GM19468 (cell line): Measurements from ENCODE around the gene ZC3H12D.
"Not testable (repeated sequence)": the region's sequence is repeated elsewhere in the genome, so short reads cannot be mapped to it uniquely, and the experiment has no call there.

Source experiments
- ATAC-seq: cut with Tn5 transposase; IDR thresholded peaks from one replicate; pipeline ENCODE4 v1.9.1; 2021; ENCODE audit warnings: mild to moderate bottlenecking, moderate library complexity, moderate number of reproducible peaks; ENCODE audit not compliant: unreplicated experiment; ENCODE audit errors: extremely low read depth

ZC3H12D gene

GRCh38 chr6:149487316-149487715, 2.5 kb upstream of the ZC3H12D start:
- ATAC-seq = no peak

- no peak for ATAC-seq
These were observed 762 bp downstream of the ZC3H12D start for GRCh38 chr6:149483849-149484655.

DNA sequence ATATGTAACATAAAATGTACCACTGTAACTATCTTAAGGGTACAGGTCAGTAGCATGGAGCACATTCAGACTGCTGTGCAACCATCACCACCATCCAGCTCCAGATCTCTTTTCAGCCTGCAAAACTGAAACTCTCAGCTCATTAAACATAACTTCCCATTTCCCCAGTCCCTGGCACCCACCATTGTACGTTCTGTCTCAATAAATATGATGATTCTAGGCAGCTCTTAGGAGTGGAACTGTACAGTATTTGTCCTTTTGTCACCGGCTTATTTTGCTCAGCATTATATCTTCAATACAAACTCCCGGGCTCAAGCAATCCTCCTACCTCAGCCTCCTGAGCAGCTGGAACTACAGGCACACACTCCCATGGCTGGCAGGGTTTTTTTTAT, 1.5 kb downstream of the ZC3H12D start:
- ATAC-seq = peak; percentile 10

DNA sequence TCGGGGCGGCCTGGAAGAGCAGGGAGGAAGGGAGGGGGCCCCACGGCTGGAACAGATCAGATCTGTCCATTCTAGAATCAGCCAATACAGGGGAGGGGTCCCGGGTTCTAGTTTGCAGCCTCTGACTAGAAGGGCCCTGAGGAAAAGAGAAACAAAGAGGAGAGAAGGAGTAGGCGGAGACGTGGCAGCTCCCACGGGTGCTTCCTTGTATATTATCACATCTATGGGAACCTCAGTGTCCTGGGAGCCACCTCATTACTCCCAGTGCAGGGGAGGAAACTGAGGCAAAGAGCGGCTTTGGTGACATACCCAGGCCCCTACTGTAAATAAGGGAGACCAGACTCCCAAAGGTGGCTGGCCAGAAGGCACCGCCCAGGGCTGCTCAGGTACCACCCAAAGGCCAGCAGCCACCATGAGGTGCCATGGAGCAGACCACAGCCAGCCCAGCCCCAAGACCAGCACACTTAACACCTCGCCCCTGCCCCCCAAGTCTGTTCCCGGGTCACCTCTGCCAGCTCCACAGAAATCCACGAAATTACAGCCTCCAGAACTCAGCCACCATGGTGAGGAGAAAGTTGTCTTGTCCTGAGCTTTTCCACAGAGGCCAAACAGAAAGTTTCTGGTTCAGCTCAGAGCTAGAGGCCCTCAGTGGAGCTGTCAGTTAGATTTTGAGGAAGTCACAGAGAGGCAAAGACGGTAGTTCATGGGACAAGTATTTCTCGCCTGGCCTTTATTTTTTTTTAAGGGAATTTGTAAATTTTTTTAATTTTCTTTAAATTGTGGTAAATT, 2.1 kb downstream of the ZC3H12D start:
- no peak for ATAC-seq

DNA sequence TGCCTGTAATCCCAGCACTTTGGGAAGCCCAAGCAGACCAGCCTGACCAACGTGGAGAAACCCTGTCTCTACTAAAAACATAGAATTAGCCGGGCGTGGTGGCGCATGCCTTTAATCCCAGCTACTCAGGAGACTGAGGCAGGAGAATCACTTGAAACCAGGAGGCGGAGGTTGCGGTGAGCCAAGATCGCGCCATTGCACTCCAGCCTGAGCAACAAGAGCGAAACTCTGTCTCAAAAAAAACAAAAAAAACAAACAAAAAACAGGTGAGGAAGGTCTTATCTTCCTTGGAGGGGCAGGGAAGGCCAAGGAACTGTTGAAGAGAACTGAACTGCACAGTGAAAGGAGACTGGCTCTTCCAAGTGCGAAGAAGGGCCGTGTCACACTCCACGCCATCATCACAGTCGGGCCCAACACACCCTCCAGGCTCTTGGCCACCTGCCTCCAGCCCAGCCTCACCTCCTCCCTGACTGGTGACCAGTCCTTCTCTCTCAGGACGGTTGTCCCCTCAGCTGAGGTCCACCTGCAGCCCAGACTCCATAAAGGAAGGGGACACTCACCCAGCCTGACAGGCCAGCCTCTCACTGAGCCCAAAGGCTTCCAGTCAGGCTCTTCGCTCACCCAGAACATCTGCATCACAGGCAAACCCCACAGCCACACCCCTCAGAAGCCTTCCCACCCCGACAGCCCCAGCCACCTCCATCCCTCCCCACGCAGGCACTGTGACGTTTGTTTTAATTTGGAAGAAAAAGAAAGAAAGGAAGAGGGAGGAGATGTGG, 4.1 kb downstream of the ZC3H12D start:
- ATAC-seq = no peak

DNA sequence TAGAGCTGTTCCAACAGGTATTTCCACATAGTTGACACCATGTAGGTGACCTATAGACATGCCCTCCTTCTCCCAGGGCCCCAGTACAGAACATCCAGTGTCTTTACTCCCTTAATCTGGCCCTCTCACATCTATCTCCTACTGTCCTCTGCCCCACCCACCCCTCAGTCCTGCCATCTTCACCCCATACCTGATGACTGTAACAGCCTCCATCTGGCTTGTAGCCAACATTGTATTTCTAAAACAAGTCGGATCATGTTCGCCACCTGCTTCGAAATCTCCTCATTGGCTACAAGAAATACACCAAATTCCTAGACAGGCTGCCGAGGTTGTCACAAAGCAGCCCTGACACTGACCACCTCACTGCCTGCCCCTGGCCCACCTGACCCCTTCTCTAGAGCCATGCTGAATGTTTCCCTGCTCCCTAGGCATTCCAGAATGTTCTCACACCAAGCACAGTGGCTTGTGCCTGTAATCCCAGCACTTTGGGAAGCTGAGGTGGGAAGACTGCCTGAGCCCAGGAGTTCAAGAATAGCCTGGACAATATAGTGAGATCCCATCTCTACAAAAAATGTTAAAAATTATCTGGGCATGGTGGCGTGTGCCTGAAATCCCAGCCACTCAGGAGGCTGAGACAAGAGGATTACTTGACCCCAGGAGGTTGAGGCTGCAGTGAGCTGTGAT, 6.0 kb downstream of the ZC3H12D start:
- ATAC-seq = no peak

DNA sequence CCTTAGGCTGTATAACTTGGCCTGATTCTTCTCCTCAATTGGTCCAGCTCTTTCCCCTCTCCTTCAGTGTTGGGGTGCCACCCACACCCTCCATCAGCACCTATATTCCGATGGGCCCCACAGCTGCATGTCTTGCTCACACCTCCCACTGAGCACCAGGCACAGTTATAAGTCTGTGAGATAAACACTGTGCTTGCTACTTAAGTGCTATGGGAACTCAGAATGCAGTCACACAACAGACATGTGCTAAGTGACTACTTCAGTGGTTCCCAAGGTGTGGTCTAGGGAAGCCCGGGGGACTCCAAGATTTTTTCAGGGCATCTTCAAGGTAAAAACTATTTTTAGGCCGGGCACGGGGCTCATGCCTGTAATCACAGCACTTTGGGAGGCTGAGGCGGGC, 7.3 kb downstream of the ZC3H12D start:
- ATAC-seq = no peak

- ATAC-seq = no peak
These were observed 7.9 kb downstream of the ZC3H12D start for GRCh38 chr6:149476789-149477455.

GRCh38 chr6:149474108-149474935, 10.5 kb downstream of the ZC3H12D start:
- no peak for ATAC-seq

- ATAC-seq = no peak
These were observed 11.4 kb downstream of the ZC3H12D start for GRCh38 chr6:149473080-149474052.

GRCh38 chr6:149472241-149472640, 12.6 kb downstream of the ZC3H12D start:
- no peak for ATAC-seq

GRCh38 chr6:149471801-149472200, 13.0 kb downstream of the ZC3H12D start:
- peak; percentile 21 for ATAC-seq

GRCh38 chr6:149470948-149471347, 13.9 kb downstream of the ZC3H12D start:
- ATAC-seq = no peak

DNA sequence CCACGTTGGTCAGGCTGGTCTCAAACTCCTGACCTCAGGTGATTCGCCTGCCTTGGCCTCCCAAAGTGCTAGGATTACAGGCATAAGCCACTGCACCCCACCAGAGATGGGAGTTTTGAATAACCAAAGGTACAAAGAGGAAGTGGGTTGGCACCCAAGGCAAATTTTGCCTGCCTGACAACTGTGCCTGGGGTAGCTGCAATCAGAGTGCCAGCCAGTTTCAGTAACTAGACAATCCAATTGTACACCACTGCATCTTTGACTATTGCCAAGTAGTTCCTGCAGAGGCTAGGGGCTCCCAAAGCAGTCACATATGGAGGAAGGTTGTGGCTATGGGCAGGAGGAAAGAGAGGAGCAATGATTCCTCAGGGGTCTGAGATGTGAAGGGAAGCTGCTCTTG, 16.6 kb downstream of the ZC3H12D start:
- no peak for ATAC-seq

DNA sequence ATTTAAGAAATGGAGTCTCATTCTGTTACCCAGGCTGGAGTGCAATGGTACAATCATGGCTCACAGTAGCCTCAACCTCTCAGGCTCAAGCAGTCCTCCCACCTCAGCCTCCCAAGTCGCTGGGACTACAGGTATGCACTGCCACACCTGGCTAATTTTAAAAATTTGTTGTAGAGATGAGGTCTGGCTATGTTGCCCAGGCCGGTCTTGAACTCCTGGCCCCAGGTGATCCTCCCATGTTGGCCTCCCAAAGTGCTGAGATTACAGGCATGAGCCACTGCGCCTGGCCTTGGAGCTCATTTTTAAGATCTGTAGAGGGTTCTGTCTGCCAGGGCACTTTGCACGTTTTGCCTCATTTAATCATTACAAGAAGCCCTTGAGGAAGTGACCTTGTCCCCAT, 17.5 kb downstream of the ZC3H12D start:
- ATAC-seq = no peak

DNA sequence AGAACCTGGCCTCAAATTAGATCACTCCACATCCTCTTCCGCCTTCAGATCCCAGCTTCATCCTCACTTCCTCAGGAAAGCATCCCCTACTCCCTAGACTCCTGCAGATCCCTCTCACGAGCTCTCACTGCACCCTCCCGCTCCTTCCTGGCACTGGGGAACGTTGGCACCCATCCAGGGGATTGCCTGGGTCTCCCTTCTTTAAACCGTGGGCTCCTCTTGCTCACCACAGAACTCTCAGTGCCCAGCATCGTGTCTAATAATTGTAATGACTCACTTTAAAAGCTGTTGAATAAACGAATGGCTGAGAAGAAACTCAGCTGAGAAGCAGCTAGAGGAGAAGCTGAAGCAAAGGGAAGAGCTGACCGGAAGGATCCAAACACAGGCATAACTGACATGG, 20.4 kb downstream of the ZC3H12D start:
- no peak for ATAC-seq

DNA sequence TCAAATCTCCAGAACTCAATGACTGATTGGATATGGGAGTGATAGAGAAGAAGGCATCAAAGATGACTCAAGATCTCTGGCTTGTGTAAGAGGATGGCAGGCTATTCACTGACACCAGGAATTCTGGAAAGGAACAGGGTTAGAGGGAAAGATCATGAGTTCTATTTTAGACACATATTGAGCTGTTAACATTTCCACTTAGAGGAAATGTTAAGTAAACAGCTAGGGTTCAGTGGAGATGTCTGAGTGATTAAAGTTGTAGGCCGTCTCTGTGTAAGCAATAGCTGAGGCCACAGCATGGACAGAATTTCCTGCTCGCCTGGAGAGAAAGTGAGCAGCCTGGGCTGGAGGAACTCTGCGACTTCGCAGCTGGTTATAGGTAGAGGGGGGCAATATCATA, 21.0 kb downstream of the ZC3H12D start:
- no peak for ATAC-seq

- ATAC-seq = not testable (repeated sequence)
These were observed 22.1 kb downstream of the ZC3H12D start for GRCh38 chr6:149462712-149463111.
